Measurements from ENCODE around the gene UGT1A4. TPM values are rescaled to one million over a fixed set of nuclear protein-coding genes. Genes with fewer than 3 reads are reported as not detected.

Gene UGT1A4
- total RNA-seq, 2 donors from 2014 or later, result not detected

DNA sequence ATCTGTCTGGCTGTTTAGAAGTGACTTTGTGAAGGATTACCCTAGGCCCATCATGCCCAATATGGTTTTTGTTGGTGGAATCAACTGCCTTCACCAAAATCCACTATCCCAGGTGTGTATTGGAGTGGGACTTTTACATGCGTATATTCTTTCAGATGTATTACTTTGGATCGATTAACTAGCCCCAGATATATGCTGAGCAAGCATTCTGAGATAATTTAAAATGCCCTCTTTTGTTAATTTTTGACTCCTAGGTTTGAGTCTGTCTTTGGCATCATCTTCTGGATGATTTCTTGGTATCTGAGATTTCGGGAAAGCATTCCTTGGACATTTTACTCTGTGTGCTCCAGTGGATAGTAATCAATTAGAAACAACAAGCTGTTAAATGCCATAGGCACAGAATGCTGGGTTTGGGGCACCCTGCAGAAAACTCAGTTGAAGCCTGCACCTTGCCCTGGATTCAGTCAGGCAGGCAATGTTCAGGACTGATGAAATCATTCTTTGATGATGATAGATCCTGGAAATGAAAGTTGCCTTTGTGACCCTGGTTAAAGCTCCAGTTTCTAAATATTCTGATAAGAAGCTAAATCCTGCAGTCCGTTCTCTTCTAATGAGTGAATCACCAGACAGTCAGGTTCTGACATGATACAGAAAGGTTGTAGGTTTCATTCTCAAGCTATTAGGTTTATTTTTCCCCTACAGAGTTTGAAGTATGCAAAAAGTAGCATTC is 42.7 kb downstream of the UGT1A4 start:
- no peak overlapping the region for H3K27ac ChIP-seq
- no peaks in the 10 kb centered on the region for H3K4me1 ChIP-seq (ENCODE audit: control insufficient read depth in 1 of 2, low read depth in 2 of 2)
- no peak for DNase-seq (ENCODE audit: low spot score)
- TF ChIP-seq CTCF (IDR thresholded peaks at IDR 0.05), result no peak
- no peaks in the 10 kb centered on the region for H3K36me3 ChIP-seq
- no peak overlapping the region for H3K4me3 ChIP-seq
- H3K27me3 ChIP-seq (replicated peaks; ENCODE audit: insufficient read depth), result no peaks in the 10 kb centered on the region
- no peaks in the 10 kb centered on the region for H3K9me3 ChIP-seq
- ATAC-seq (ENCODE audit: insufficient number of reproducible peaks, low FRiP score, low read depth), result no peak

DNA sequence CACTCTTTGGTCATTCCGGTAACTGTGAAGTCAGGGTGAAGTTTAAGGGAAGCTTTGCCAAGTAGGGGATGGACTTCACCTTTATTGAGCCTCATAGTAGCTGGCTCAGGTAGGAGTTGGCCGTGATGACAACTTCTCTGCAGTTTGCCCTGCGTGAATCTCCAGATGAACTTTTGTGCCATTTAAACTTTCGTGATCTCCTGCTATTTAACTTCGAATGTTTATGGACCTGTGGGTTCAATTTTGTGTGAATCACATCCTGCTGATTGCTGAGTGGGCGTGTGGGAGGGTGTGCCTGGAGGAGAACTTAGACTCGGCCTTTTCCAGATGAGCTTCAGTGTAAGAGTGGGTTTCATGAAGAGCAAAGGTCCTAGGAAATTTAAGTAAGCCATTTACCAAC is 45.7 kb downstream of the UGT1A4 start:
- Histone ChIP-seq H3K27me3 (replicated peaks; ENCODE audit: insufficient read depth) (no peaks in the 10 kb centered on the region), H3K36me3 (no peaks in the 10 kb centered on the region), H3K4me3 (no peak overlapping the region), H3K9me3 (no peaks in the 10 kb centered on the region), H3K4me1 (ENCODE audit: control insufficient read depth in 1 of 2, low read depth in 2 of 2) (no peaks in the 10 kb centered on the region), H3K27ac (no peak overlapping the region)
- ATAC-seq (ENCODE audit: insufficient number of reproducible peaks, low FRiP score, low read depth), result no peak
- DNase-seq (ENCODE audit: low spot score), result no peak
- no peak for TF ChIP-seq CTCF (IDR thresholded peaks at IDR 0.05)

GRCh38 chr2:233764761-233765160 is 46.2 kb downstream of the UGT1A4 start:
- Histone ChIP-seq H3K27ac (no peak overlapping the region), H3K4me1 (ENCODE audit: control insufficient read depth in 1 of 2, low read depth in 2 of 2) (no peaks in the 10 kb centered on the region), H3K36me3 (no peaks in the 10 kb centered on the region), H3K4me3 (no peak overlapping the region), H3K9me3 (no peaks in the 10 kb centered on the region), H3K27me3 (replicated peaks; ENCODE audit: insufficient read depth) (no peaks in the 10 kb centered on the region)
- DNase-seq (ENCODE audit: low spot score) (no peak), ATAC-seq (ENCODE audit: insufficient number of reproducible peaks, low FRiP score, low read depth) (no peak)
- no peak for TF ChIP-seq CTCF (IDR thresholded peaks at IDR 0.05)

DNA sequence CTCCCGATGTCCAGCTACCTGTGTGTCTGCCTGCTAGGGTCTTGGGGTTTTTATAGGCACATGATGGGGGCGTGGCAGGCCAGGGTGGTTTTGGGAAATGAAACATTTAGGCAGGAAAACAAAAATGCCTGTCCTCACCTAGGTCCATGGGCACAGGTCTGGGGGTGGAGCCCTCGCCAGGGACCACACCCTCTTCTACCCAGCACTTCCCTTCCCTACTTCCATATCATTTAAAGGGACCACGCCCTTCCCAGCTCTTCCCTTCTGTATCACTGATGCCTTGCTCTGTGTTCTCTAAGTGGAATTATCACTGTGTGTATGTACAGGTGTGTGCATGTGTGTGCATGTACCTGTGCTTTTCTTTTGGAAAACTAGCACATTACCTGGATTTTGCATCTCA is 47.9 kb downstream of the UGT1A4 start:
- ATAC-seq (ENCODE audit: insufficient number of reproducible peaks, low FRiP score, low read depth), result no peak
- no peaks in the 10 kb centered on the region for H3K9me3 ChIP-seq
- H3K36me3 ChIP-seq, result no peaks in the 10 kb centered on the region
- H3K4me1 ChIP-seq (ENCODE audit: control insufficient read depth in 1 of 2, low read depth in 2 of 2), result no peaks in the 10 kb centered on the region
- H3K27me3 ChIP-seq (replicated peaks; ENCODE audit: insufficient read depth), result no peaks in the 10 kb centered on the region
- no peak overlapping the region for H3K27ac ChIP-seq
- no peak for DNase-seq (ENCODE audit: low spot score)
- H3K4me3 ChIP-seq, result no peak overlapping the region
- TF ChIP-seq CTCF (IDR thresholded peaks at IDR 0.05), result no peak

- no peak for TF ChIP-seq CTCF (IDR thresholded peaks at IDR 0.05)
- no peak for ATAC-seq (ENCODE audit: insufficient number of reproducible peaks, low FRiP score, low read depth)
- no peaks in the 10 kb centered on the region for H3K9me3 ChIP-seq
- H3K36me3 ChIP-seq, result no peaks in the 10 kb centered on the region
- H3K27ac ChIP-seq, result no peak overlapping the region
- H3K27me3 ChIP-seq (replicated peaks; ENCODE audit: insufficient read depth), result no peaks in the 10 kb centered on the region
- no peak overlapping the region for H3K4me3 ChIP-seq
- no peak for DNase-seq (ENCODE audit: low spot score)
- no peaks in the 10 kb centered on the region for H3K4me1 ChIP-seq (ENCODE audit: control insufficient read depth in 1 of 2, low read depth in 2 of 2)
Observed at GRCh38 chr2:233768076-233768475, 49.5 kb downstream of the UGT1A4 start.

Measured in thoracic aorta (tissue), 2 donors.